OCI-LY7 (cell line): ENCODE measurements around the gene CD63. TPM values are rescaled to one million over a fixed set of nuclear protein-coding genes. Genes with fewer than 3 reads are reported as not detected.

ENCODE experiments used
- BruUV-seq: library from RNA; stranded (reverse); fragments of 400-500 nt; replicated peaks from 2 replicates; lab custom pipeline; 2021; lab: Mats Ljungman, UMichigan
- CTCF ChIA-PET: fragments of 300-600 bp; sonication (Branson Sonifier 250); formaldehyde crosslinking; loops from one replicate; lab custom pipeline; 2022; ENCODE audit warnings: antibody characterized with exemption; ENCODE audit not compliant: unreplicated experiment; lab: Charles Lee
- POLR2A ChIA-PET: fragments of 300-600 bp; sonication (Branson Sonifier 250); formaldehyde crosslinking; loops from one replicate; lab custom pipeline; 2022; ENCODE audit warnings: antibody characterized with exemption; lab: Charles Lee
- DNase-seq: peaks from one replicate; pipeline ENCODE4 v3.0.0-alpha.2; 2015; ENCODE audit warnings: low spot score
- H2AFZ ChIP-seq: fragments of 200-600 bp; sonication (generic), shearing (Covaris generic); 2 replicates; pipeline ENCODE4 v1.6.1; 2014; ENCODE audit warnings: mild to moderate bottlenecking, antibody characterized with exemption, low read length, moderate library complexity
- H3K27ac ChIP-seq: fragments of 200-600 bp; sonication (generic); 2 replicates; pipeline ENCODE4 v1.5.1; 2014; ENCODE audit warnings: mixed run types, low read depth, mild to moderate bottlenecking, moderate library complexity, low read length, inconsistent platforms; ENCODE audit not compliant: poor library complexity, severe bottlenecking
- H3K36me3 ChIP-seq: fragments of 200-600 bp; sonication (generic); 2 replicates; pipeline ENCODE4 v1.6.1; 2014; ENCODE audit warnings: mild to moderate bottlenecking, antibody characterized with exemption, low read length, moderate library complexity, mixed read lengths; ENCODE audit not compliant: insufficient read depth
- H3K4me1 ChIP-seq: fragments of 200-600 bp; sonication (generic); 2 replicates; pipeline ENCODE4 v1.5.1; 2014; ENCODE audit warnings: mild to moderate bottlenecking, low read length; ENCODE audit not compliant: insufficient read depth, poor library complexity, severe bottlenecking
- H3K4me2 ChIP-seq: fragments of 200-600 bp; sonication (generic); 2 replicates; pipeline ENCODE4 v1.6.1; 2014; ENCODE audit warnings: mild to moderate bottlenecking, low read length
- H3K4me3 ChIP-seq: fragments of 200-600 bp; sonication (generic); 2 replicates; pipeline ENCODE4 v1.5.1; 2014; ENCODE audit warnings: mild to moderate bottlenecking, low read depth, low read length; ENCODE audit not compliant: poor library complexity, severe bottlenecking
- H3K79me2 ChIP-seq: fragments of 200-600 bp; sonication (generic); 2 replicates; pipeline ENCODE4 v1.6.1; 2016; ENCODE audit warnings: low read depth, mild to moderate bottlenecking, low read length, moderate library complexity, mixed read lengths; ENCODE audit not compliant: insufficient read depth
- H3K9me2 ChIP-seq: fragments of 200-600 bp; sonication (generic); 2 replicates; pipeline ENCODE4 v1.6.1; 2016; ENCODE audit warnings: mild to moderate bottlenecking, low read length, mixed read lengths; ENCODE audit not compliant: insufficient read depth
- H3K9me3 ChIP-seq: fragments of 200-600 bp; sonication (generic); 2 replicates; pipeline ENCODE4 v1.6.1; 2014; ENCODE audit warnings: mild to moderate bottlenecking, mixed run types, low read length, mixed read lengths
- H4K20me1 ChIP-seq: fragments of 200-600 bp; sonication (generic); 2 replicates; pipeline ENCODE4 v1.6.1; 2014; ENCODE audit warnings: mild to moderate bottlenecking, antibody characterized with exemption, low read length, moderate library complexity, mixed read lengths; ENCODE audit not compliant: insufficient read depth
- EZH2phosphoT487 ChIP-seq: fragments of 200-600 bp; sonication (generic); IDR thresholded peaks from 2 replicates; pipeline ENCODE4 v1.6.1; 2018; ENCODE audit warnings: low read depth, borderline replicate concordance, mild to moderate bottlenecking, mixed run types, antibody characterized with exemption, low read length, moderate library complexity, mixed read lengths
- intact Hi-C: fragments of 100-400 bp; cut with micrococcal nuclease; formaldehyde crosslinking; loops from one replicate; pipeline ENCODE4 v1.10.0; 2022; ENCODE audit not compliant: unreplicated experiment
- total RNA-seq, 2 experiments: library from RNA; depleted of rRNA in 1 of 2; stranded (reverse); fragments of >200 nt in 1 of 2; shearing (Covaris generic) in 1 of 2; gene quantifications; 2 replicates each; pipeline ENCODE4 v1.2.3, GENCODE V29; 2014 to 2022
- TF ChIP-seq, protein P1 (sequence below): fragments of 200-600 bp; sonication (generic); conservative IDR thresholded peaks from 2 replicates; pipeline ENCODE4 v1.5.1; 2014; ENCODE audit warnings: mild to moderate bottlenecking, antibody characterized with exemption, low read length, moderate library complexity, mixed read lengths

CD63 gene
- total RNA-seq, 2 experiments from 2014 or later: 102 to 130 TPM

DNA sequence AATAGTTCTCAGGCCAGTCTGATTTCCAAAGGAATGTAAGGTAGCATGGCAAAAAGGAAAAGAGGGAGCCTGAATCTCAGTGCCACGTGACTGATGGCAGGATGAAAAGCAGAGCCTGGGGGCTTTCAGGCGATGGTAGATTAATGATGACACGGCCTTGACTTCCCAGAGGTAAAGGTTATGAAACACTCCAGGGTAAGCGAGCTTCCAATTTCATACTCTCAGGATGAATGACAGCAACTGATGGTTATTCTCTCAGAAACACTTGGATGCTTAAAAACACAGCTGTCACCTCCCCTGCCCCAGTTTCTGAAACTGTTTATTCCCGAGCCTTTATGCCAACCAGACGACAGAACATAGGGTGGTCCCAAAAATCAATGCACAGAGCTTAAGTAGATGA lies 42.9 kb upstream of the CD63 start:
- Histone ChIP-seq H3K4me1 (no peaks in the 10 kb centered on the region), H3K27ac (no peak overlapping the region), H3K9me3 (no peaks in the 10 kb centered on the region), H3K4me2 (no peak overlapping the region), H3K36me3 (peaks cover 87% of the 10 kb centered on the region), H3K9me2 (no peaks in the 10 kb centered on the region), H3K79me2 (no peaks in the 10 kb centered on the region), H2AFZ (no peak overlapping the region), H4K20me1 (no peaks in the 10 kb centered on the region), H3K4me3 (no peak overlapping the region)
- no peak for TF ChIP-seq EZH2phosphoT487
- TF ChIP-seq, protein P1, sequence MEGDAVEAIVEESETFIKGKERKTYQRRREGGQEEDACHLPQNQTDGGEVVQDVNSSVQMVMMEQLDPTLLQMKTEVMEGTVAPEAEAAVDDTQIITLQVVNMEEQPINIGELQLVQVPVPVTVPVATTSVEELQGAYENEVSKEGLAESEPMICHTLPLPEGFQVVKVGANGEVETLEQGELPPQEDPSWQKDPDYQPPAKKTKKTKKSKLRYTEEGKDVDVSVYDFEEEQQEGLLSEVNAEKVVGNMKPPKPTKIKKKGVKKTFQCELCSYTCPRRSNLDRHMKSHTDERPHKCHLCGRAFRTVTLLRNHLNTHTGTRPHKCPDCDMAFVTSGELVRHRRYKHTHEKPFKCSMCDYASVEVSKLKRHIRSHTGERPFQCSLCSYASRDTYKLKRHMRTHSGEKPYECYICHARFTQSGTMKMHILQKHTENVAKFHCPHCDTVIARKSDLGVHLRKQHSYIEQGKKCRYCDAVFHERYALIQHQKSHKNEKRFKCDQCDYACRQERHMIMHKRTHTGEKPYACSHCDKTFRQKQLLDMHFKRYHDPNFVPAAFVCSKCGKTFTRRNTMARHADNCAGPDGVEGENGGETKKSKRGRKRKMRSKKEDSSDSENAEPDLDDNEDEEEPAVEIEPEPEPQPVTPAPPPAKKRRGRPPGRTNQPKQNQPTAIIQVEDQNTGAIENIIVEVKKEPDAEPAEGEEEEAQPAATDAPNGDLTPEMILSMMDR: no peak
- intact Hi-C loops: no loop called here
- BruUV-seq: no TSS peak
- POLR2A ChIA-PET: interaction anchor here (0.6 to 1.7 kb wide), 3 partner anchors 17 to 44 kb away, joined by 3 read pairs; no protein-coding TSS in a partner anchor
- CTCF ChIA-PET: no interaction called here
- no peak for DNase-seq

DNA sequence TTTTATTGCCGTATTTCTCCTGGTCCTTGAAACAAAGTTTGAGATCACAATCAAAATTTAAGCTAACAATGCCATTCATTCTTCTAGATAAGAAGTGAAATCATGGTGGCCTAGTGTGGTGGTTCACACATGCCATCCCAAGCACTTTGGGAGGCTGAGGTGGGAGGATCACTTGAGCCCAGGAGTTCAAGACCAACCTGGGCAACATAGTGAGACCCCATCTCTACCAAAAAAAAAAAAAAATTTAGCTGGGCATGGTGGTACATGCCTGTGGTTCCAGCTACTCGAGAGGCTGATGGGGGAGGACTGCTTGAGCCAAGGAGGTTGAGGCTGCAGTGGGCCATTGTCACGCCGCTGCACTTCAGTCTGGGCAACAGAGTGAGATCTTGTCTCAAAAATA lies 38.3 kb upstream of the CD63 start:
- no peak for TF ChIP-seq EZH2phosphoT487
- TF ChIP-seq, protein P1: no peak
- Histone ChIP-seq H3K4me2 (no peak overlapping the region), H3K9me3 (no peaks in the 10 kb centered on the region), H3K4me3 (no peak overlapping the region), H4K20me1 (no peaks in the 10 kb centered on the region), H2AFZ (no peak overlapping the region), H3K27ac (no peak overlapping the region), H3K9me2 (no peaks in the 10 kb centered on the region), H3K4me1 (no peaks in the 10 kb centered on the region), H3K36me3 (peaks cover 83% of the 10 kb centered on the region), H3K79me2 (no peaks in the 10 kb centered on the region)
- CTCF ChIA-PET: no interaction called here
- no TSS peak for BruUV-seq
- intact Hi-C loops: no loop called here
- POLR2A ChIA-PET: interaction anchor here (0.7 to 0.9 kb wide), 3 partner anchors 10 to 405 kb away, joined by 3 to 5 read pairs (median 4); no protein-coding TSS in a partner anchor
- DNase-seq: no peak

DNA sequence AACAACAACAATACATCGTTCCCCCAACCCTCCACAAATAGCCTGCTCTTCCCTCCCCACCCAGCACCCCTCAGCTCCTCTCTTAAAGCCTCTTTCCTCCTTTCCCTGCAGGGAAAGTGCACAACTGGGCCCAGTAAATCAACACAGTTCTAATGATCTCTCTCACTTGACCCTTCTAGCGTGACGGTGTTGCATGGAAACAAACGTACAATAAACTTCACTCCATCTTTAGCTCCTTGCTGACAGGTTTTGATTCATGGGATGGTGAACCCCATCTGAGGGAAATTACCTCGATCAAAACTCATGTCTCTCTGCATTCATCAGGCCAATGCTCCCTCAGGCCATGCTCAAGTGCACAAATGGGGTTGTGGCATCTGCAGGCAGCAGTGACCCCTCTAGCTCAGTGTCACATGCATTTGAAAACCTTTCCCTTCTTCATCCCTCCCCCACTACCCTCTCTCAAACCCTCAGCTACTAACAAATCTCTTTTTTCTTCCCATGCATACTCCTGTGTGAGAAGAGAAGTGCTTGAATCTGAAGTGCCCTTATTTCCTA lies 37.0 kb upstream of the CD63 start:
- H4K20me1 ChIP-seq: no peaks in the 10 kb centered on the region
- BruUV-seq: no TSS peak
- intact Hi-C loops: no loop called here
- no peak overlapping the region for H2AFZ ChIP-seq
- no peak overlapping the region for H3K4me2 ChIP-seq
- no peak for DNase-seq
- no peaks in the 10 kb centered on the region for H3K9me2 ChIP-seq
- H3K9me3 ChIP-seq: no peaks in the 10 kb centered on the region
- peaks cover 79% of the 10 kb centered on the region for H3K36me3 ChIP-seq
- POLR2A ChIA-PET: interaction anchor here (0.6 to 1.5 kb wide), 4 partner anchors 14 to 903 kb away, joined by 3 to 5 read pairs (median 4); no protein-coding TSS in a partner anchor
- no peaks in the 10 kb centered on the region for H3K4me1 ChIP-seq
- CTCF ChIA-PET: no interaction called here
- no peak for TF ChIP-seq EZH2phosphoT487
- TF ChIP-seq, protein P1: no peak
- no peak overlapping the region for H3K27ac ChIP-seq
- no peaks in the 10 kb centered on the region for H3K79me2 ChIP-seq
- H3K4me3 ChIP-seq: no peak overlapping the region
